K562 (cell line): ENCODE measurements around the gene LCLAT1. TPM values are rescaled to one million over a fixed set of nuclear protein-coding genes. Genes with fewer than 3 reads are reported as not detected.

Experiments used
- CTCF ChIP-seq, 3 experiments: IDR thresholded peaks in 2 of 3; conservative IDR thresholded peaks in 1 of 3; 2 replicates each; pipeline ENCODE4 v1.5.1; 2011 to 2012; ENCODE audit warnings: low read length in 3 of 3, mild to moderate bottlenecking in 3 of 3, control low read depth in 2 of 3, improper control_type of control experiment in 1 of 3, inconsistent platforms in 1 of 3, low read depth in 1 of 3, mixed read lengths in 1 of 3, moderate library complexity in 1 of 3; ENCODE audit not compliant: insufficient read depth in 2 of 3
- E2F4 ChIP-seq: sonication (generic); formaldehyde crosslinking; IDR thresholded peaks from 2 replicates; pipeline ENCODE4 v1.8.0; 2022; ENCODE audit warnings: mild to moderate bottlenecking, low read depth, missing genetic modification reagents
- ELF4 ChIP-seq: fragments of 450-650 bp; formaldehyde crosslinking; IDR thresholded peaks from 2 replicates; pipeline ENCODE4 v1.4.0; 2022; ENCODE audit warnings: missing genetic modification characterization
- NFRKB ChIP-seq: fragments of 450-650 bp; IDR thresholded peaks from 2 replicates; pipeline ENCODE4 v1.6.1; 2016; ENCODE audit warnings: low read depth
- RAD21 ChIP-seq, 2 experiments: fragments of 250-450 bp in 1 of 2; fragments of 450-650 bp in 1 of 2; sonication (Bioruptor Pico) in 1 of 2; formaldehyde crosslinking in 1 of 2; IDR thresholded peaks in 1 of 2; conservative IDR thresholded peaks in 1 of 2; 2 replicates each; pipeline versions ENCODE4 v1.4.0 to v1.8.0; 2020 to 2022; ENCODE audit warnings: mild to moderate bottlenecking in 2 of 2, moderate library complexity in 1 of 2
- SRSF1 ChIP-seq: fragments of 200-400 bp; formaldehyde crosslinking; IDR thresholded peaks from 2 replicates; pipeline ENCODE4 v1.6.1; 2017; ENCODE audit warnings: mild to moderate bottlenecking, low read depth, low read length, moderate library complexity
- TEAD1 ChIP-seq, 2 experiments: fragments of 450-650 bp in 1 of 2; sonication (generic) in 1 of 2; formaldehyde crosslinking; IDR thresholded peaks; 2 replicates each; pipeline versions ENCODE4 v1.4.0 to v1.8.0; 2020 to 2022; ENCODE audit warnings: mild to moderate bottlenecking in 2 of 2, missing genetic modification reagents in 1 of 2
- ZC3H8 ChIP-seq: fragments of 450-650 bp; IDR thresholded peaks from 2 replicates; pipeline ENCODE4 v1.6.1; 2017
- polyA plus RNA-seq, 8 experiments: library from polyadenylated mRNA; depleted of rRNA in 4 of 8; stranded (reverse) in 5 of 8; unstranded in 3 of 8; fragments of >200 nt; fragmentation: Nextera tagmentation in 2 of 8; fragmentation: Illumina TruSeq in 1 of 8; extraction: Ambion mirVana in 2 of 8; extraction: Trizol in 1 of 8; gene quantifications; 2 replicates each; pipeline versions ENCODE4 v1.2.1 to v1.2.3, GENCODE V29; 2011 to 2014; ENCODE audit warnings: inconsistent platforms in 1 of 8, missing spikeins in 1 of 8
- total RNA-seq, 7 experiments: library from RNA; depleted of rRNA in 6 of 7; stranded (reverse); fragments of >200 nt in 6 of 7; fragmentation: Illumina TruSeq in 2 of 7; extraction: Trizol in 2 of 7; gene quantifications; 2 replicates each; pipeline versions ENCODE4 v1.2.1 to v1.2.3, GENCODE V29; 2011 to 2021; ENCODE audit warnings: low replicate concordance in 1 of 7
- TF ChIP-seq, protein P1 (sequence below), 2 experiments: fragments of 450-650 bp; IDR thresholded peaks; 2 replicates each; pipeline ENCODE4 v1.6.1; 2018; ENCODE audit warnings: mild to moderate bottlenecking in 2 of 2, low read depth in 1 of 2; ENCODE audit not compliant: partially characterized antibody in 2 of 2
- TF ChIP-seq, protein P2 (sequence below): sonication (generic); formaldehyde crosslinking; IDR thresholded peaks from 2 replicates; pipeline ENCODE4 v1.8.0; 2022; ENCODE audit warnings: missing genetic modification reagents, mild to moderate bottlenecking, moderate library complexity, borderline replicate concordance

Gene LCLAT1
- total and polyA plus RNA-seq, 9 of the 15 experiments (the other 6 are each of a cell fraction or from before 2014, with no cell fraction given) = 8.9 to 63.3 (median 25.4) TPM

GRCh38 chr2:30691948-30692828, 245.1 kb downstream of the LCLAT1 start (continued):
- TF ChIP-seq CTCF (IDR thresholded peaks at IDR 0.05 in 2 of 3, conservative IDR thresholded peaks at IDR 0.05 in 1 of 3; ENCODE audit: insufficient read depth in 2 of 3, low read depth in 1 of 3, low read length in 3 of 3) (peak; percentile 34 to 47 (median 42); a peak in 4 of 6 replicates), SRSF1 (no peak), E2F4 (CRISPR knock-in tag) (no peak), NFRKB (no peak), ZC3H8 (no peak), ELF4 (no peak), RAD21 (CRISPR knock-in tag; conservative IDR thresholded peaks at IDR 0.05 in 1 of 2, IDR thresholded peaks at IDR 0.05 in 1 of 2) (peak; percentile 35 to 59; a peak in 3 of 4 replicates), TEAD1 (CRISPR knock-in tag; IDR thresholded peaks at IDR 0.05) (no peak)
- TF ChIP-seq, protein P1, sequence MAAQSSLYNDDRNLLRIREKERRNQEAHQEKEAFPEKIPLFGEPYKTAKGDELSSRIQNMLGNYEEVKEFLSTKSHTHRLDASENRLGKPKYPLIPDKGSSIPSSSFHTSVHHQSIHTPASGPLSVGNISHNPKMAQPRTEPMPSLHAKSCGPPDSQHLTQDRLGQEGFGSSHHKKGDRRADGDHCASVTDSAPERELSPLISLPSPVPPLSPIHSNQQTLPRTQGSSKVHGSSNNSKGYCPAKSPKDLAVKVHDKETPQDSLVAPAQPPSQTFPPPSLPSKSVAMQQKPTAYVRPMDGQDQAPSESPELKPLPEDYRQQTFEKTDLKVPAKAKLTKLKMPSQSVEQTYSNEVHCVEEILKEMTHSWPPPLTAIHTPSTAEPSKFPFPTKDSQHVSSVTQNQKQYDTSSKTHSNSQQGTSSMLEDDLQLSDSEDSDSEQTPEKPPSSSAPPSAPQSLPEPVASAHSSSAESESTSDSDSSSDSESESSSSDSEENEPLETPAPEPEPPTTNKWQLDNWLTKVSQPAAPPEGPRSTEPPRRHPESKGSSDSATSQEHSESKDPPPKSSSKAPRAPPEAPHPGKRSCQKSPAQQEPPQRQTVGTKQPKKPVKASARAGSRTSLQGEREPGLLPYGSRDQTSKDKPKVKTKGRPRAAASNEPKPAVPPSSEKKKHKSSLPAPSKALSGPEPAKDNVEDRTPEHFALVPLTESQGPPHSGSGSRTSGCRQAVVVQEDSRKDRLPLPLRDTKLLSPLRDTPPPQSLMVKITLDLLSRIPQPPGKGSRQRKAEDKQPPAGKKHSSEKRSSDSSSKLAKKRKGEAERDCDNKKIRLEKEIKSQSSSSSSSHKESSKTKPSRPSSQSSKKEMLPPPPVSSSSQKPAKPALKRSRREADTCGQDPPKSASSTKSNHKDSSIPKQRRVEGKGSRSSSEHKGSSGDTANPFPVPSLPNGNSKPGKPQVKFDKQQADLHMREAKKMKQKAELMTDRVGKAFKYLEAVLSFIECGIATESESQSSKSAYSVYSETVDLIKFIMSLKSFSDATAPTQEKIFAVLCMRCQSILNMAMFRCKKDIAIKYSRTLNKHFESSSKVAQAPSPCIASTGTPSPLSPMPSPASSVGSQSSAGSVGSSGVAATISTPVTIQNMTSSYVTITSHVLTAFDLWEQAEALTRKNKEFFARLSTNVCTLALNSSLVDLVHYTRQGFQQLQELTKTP (IDR thresholded peaks at IDR 0.05; ENCODE audit: low read depth in 1 of 2, partially characterized antibody in 2 of 2) = no peak
- TF ChIP-seq, protein P2, sequence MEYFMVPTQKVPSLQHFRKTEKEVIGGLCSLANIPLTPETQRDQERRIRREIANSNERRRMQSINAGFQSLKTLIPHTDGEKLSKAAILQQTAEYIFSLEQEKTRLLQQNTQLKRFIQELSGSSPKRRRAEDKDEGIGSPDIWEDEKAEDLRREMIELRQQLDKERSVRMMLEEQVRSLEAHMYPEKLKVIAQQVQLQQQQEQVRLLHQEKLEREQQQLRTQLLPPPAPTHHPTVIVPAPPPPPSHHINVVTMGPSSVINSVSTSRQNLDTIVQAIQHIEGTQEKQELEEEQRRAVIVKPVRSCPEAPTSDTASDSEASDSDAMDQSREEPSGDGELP (CRISPR knock-in tag) = no peak
